ENCODE measurements around the gene UGGT1.

The UGGT1 gene

GRCh38 chr2:128178149-128178649 is 87.2 kb downstream of the UGGT1 start:
- Histone ChIP-seq H3K4me3 (ENCODE audit: low read length) (no peak overlapping the region), H3K9ac (ENCODE audit: low read depth, low read length) (no peak overlapping the region), H3K4me1 (ENCODE audit: control insufficient read depth, insufficient read depth, low read length) (no peaks in the 10 kb centered on the region), H3K27me3 (ENCODE audit: control insufficient read depth, insufficient read depth, low read length) (no peaks in the 10 kb centered on the region), H3K36me3 (ENCODE audit: insufficient read depth, low read length) (peaks cover 83% of the 10 kb centered on the region), H3K9me3 (replicated peaks; ENCODE audit: low read length) (no peaks in the 10 kb centered on the region), H3K4me2 (ENCODE audit: low read length) (no peak overlapping the region)

- no peak overlapping the region for H3K4me3 ChIP-seq (ENCODE audit: low read length)
- H3K4me1 ChIP-seq (ENCODE audit: control insufficient read depth, insufficient read depth, low read length), result no peaks in the 10 kb centered on the region
- H3K36me3 ChIP-seq (ENCODE audit: insufficient read depth, low read length), result peaks cover 77% of the 10 kb centered on the region
- H3K9ac ChIP-seq (ENCODE audit: low read depth, low read length), result no peak overlapping the region
- no peak overlapping the region for H3K4me2 ChIP-seq (ENCODE audit: low read length)
- no peaks in the 10 kb centered on the region for H3K27me3 ChIP-seq (ENCODE audit: control insufficient read depth, insufficient read depth, low read length)
- no peaks in the 10 kb centered on the region for H3K9me3 ChIP-seq (replicated peaks; ENCODE audit: low read length)
Observed at GRCh38 chr2:128178650-128179460, 87.9 kb downstream of the UGGT1 start.

GRCh38 chr2:128179461-128179755 is 88.4 kb downstream of the UGGT1 start:
- Histone ChIP-seq H3K4me2 (ENCODE audit: low read length) (no peak overlapping the region), H3K9me3 (replicated peaks; ENCODE audit: low read length) (no peaks in the 10 kb centered on the region), H3K27me3 (ENCODE audit: control insufficient read depth, insufficient read depth, low read length) (no peaks in the 10 kb centered on the region), H3K9ac (ENCODE audit: low read depth, low read length) (no peak overlapping the region), H3K4me3 (ENCODE audit: low read length) (no peak overlapping the region), H3K36me3 (ENCODE audit: insufficient read depth, low read length) (peaks cover 74% of the 10 kb centered on the region), H3K4me1 (ENCODE audit: control insufficient read depth, insufficient read depth, low read length) (no peaks in the 10 kb centered on the region)

GRCh38 chr2:128180031-128180430 is 89.0 kb downstream of the UGGT1 start:
- H3K9me3 ChIP-seq (replicated peaks; ENCODE audit: low read length), result no peaks in the 10 kb centered on the region
- H3K4me3 ChIP-seq (ENCODE audit: low read length), result no peak overlapping the region
- no peak overlapping the region for H3K9ac ChIP-seq (ENCODE audit: low read depth, low read length)
- peaks cover 68% of the 10 kb centered on the region for H3K36me3 ChIP-seq (ENCODE audit: insufficient read depth, low read length)
- H3K4me1 ChIP-seq (ENCODE audit: control insufficient read depth, insufficient read depth, low read length), result no peaks in the 10 kb centered on the region
- no peaks in the 10 kb centered on the region for H3K27me3 ChIP-seq (ENCODE audit: control insufficient read depth, insufficient read depth, low read length)
- no peak overlapping the region for H3K4me2 ChIP-seq (ENCODE audit: low read length)

GRCh38 chr2:128185576-128185975 is 94.6 kb downstream of the UGGT1 start:
- Histone ChIP-seq H3K4me1 (ENCODE audit: control insufficient read depth, insufficient read depth, low read length) (peaks cover 11% of the 10 kb centered on the region), H3K9me3 (replicated peaks; ENCODE audit: low read length) (no peaks in the 10 kb centered on the region), H3K9ac (ENCODE audit: low read depth, low read length) (no peak overlapping the region), H3K4me3 (ENCODE audit: low read length) (no peak overlapping the region), H3K36me3 (ENCODE audit: insufficient read depth, low read length) (peaks cover 42% of the 10 kb centered on the region), H3K4me2 (ENCODE audit: low read length) (no peak overlapping the region), H3K27me3 (ENCODE audit: control insufficient read depth, insufficient read depth, low read length) (no peaks in the 10 kb centered on the region)

GRCh38 chr2:128187032-128187654 is 96.1 kb downstream of the UGGT1 start:
- H3K4me2 ChIP-seq (ENCODE audit: low read length), result peak overlapping the region; percentile 74
- H3K27me3 ChIP-seq (ENCODE audit: control insufficient read depth, insufficient read depth, low read length), result no peaks in the 10 kb centered on the region
- peaks cover 11% of the 10 kb centered on the region for H3K4me1 ChIP-seq (ENCODE audit: control insufficient read depth, insufficient read depth, low read length)
- H3K9ac ChIP-seq (ENCODE audit: low read depth, low read length), result peak overlapping the region; percentile 61
- peak overlapping the region; percentile 51 for H3K4me3 ChIP-seq (ENCODE audit: low read length)
- no peaks in the 10 kb centered on the region for H3K9me3 ChIP-seq (replicated peaks; ENCODE audit: low read length)
- peaks cover 40% of the 10 kb centered on the region for H3K36me3 ChIP-seq (ENCODE audit: insufficient read depth, low read length)

GRCh38 chr2:128195435-128195984 is 104.5 kb downstream of the UGGT1 start:
- H3K9me3 ChIP-seq (replicated peaks; ENCODE audit: low read length), result no peaks in the 10 kb centered on the region
- H3K4me2 ChIP-seq (ENCODE audit: low read length), result no peak overlapping the region
- no peak overlapping the region for H3K9ac ChIP-seq (ENCODE audit: low read depth, low read length)

GRCh38 chr2:128196026-128196425 is 105.0 kb downstream of the UGGT1 start:
- no peaks in the 10 kb centered on the region for H3K27me3 ChIP-seq (ENCODE audit: control insufficient read depth, insufficient read depth, low read length)
- H3K9me3 ChIP-seq (replicated peaks; ENCODE audit: low read length), result no peaks in the 10 kb centered on the region
- H3K36me3 ChIP-seq (ENCODE audit: insufficient read depth, low read length), result peaks cover 10% of the 10 kb centered on the region
- H3K9ac ChIP-seq (ENCODE audit: low read depth, low read length), result no peak overlapping the region
- H3K4me2 ChIP-seq (ENCODE audit: low read length), result no peak overlapping the region
- no peaks in the 10 kb centered on the region for H3K4me1 ChIP-seq (ENCODE audit: control insufficient read depth, insufficient read depth, low read length)
- no peak overlapping the region for H3K4me3 ChIP-seq (ENCODE audit: low read length)

More at GRCh38 chr2:128195435-128195984, 104.5 kb downstream of the UGGT1 start:
- Histone ChIP-seq H3K27me3 (ENCODE audit: control insufficient read depth, insufficient read depth, low read length) (no peaks in the 10 kb centered on the region), H3K4me3 (ENCODE audit: low read length) (no peak overlapping the region), H3K4me1 (ENCODE audit: control insufficient read depth, insufficient read depth, low read length) (no peaks in the 10 kb centered on the region), H3K36me3 (ENCODE audit: insufficient read depth, low read length) (peaks cover 15% of the 10 kb centered on the region)

GRCh38 chr2:128196471-128196931 is 105.5 kb downstream of the UGGT1 start:
- H3K27me3 ChIP-seq (ENCODE audit: control insufficient read depth, insufficient read depth, low read length), result no peaks in the 10 kb centered on the region
- H3K9ac ChIP-seq (ENCODE audit: low read depth, low read length), result no peak overlapping the region
- no peak overlapping the region for H3K4me2 ChIP-seq (ENCODE audit: low read length)
- H3K36me3 ChIP-seq (ENCODE audit: insufficient read depth, low read length), result peaks cover 8% of the 10 kb centered on the region
- no peak overlapping the region for H3K4me3 ChIP-seq (ENCODE audit: low read length)
- H3K9me3 ChIP-seq (replicated peaks; ENCODE audit: low read length), result no peaks in the 10 kb centered on the region
- H3K4me1 ChIP-seq (ENCODE audit: control insufficient read depth, insufficient read depth, low read length), result no peaks in the 10 kb centered on the region

GRCh38 chr2:128197059-128197458 is 106.1 kb downstream of the UGGT1 start:
- H3K27me3 ChIP-seq (ENCODE audit: control insufficient read depth, insufficient read depth, low read length), result no peaks in the 10 kb centered on the region
- H3K4me2 ChIP-seq (ENCODE audit: low read length), result no peak overlapping the region
- no peaks in the 10 kb centered on the region for H3K9me3 ChIP-seq (replicated peaks; ENCODE audit: low read length)
- no peak overlapping the region for H3K4me3 ChIP-seq (ENCODE audit: low read length)
- no peaks in the 10 kb centered on the region for H3K4me1 ChIP-seq (ENCODE audit: control insufficient read depth, insufficient read depth, low read length)
- H3K36me3 ChIP-seq (ENCODE audit: insufficient read depth, low read length), result peaks cover 3% of the 10 kb centered on the region
- H3K9ac ChIP-seq (ENCODE audit: low read depth, low read length), result no peak overlapping the region

GRCh38 chr2:128198656-128199055 is 107.7 kb downstream of the UGGT1 start:
- Histone ChIP-seq H3K4me3 (ENCODE audit: low read length) (no peak overlapping the region), H3K9ac (ENCODE audit: low read depth, low read length) (no peak overlapping the region), H3K27me3 (ENCODE audit: control insufficient read depth, insufficient read depth, low read length) (peaks cover 3% of the 10 kb centered on the region), H3K4me1 (ENCODE audit: control insufficient read depth, insufficient read depth, low read length) (no peaks in the 10 kb centered on the region), H3K36me3 (ENCODE audit: insufficient read depth, low read length) (peaks cover 3% of the 10 kb centered on the region), H3K9me3 (replicated peaks; ENCODE audit: low read length) (no peaks in the 10 kb centered on the region), H3K4me2 (ENCODE audit: low read length) (no peak overlapping the region)
